Kidney epithelial cell (primary cell): ENCODE measurements around the gene PPP2R3B. TPM values are rescaled to one million over a fixed set of nuclear protein-coding genes. Genes with fewer than 3 reads are reported as not detected.

Source experiments
- DNase-seq: peaks from one replicate; pipeline ENCODE4 v3.0.0-alpha.2; 2010; ENCODE audit warnings: low read depth
- H3K27me3 ChIP-seq: 2 replicates; pipeline ENCODE4 v1.6.0; 2011; ENCODE audit warnings: low read length; ENCODE audit not compliant: control insufficient read depth, insufficient read depth
- H3K36me3 ChIP-seq: 2 replicates; pipeline ENCODE4 v1.5.1; 2011; ENCODE audit warnings: low read length; ENCODE audit not compliant: control insufficient read depth, insufficient read depth
- H3K4me3 ChIP-seq: 2 replicates; pipeline ENCODE4 v1.5.1; 2011; ENCODE audit warnings: low read depth, mild to moderate bottlenecking, control low read depth, low read length
- total RNA-seq: library from RNA; depleted of rRNA; stranded (reverse); fragments of >200 nt; gene quantifications from 2 replicates; pipeline ENCODE4 v1.2.3, GENCODE V29; 2015
- TF ChIP-seq, protein P1 (sequence below): IDR thresholded peaks from 2 replicates; pipeline ENCODE4 v1.5.1; 2011; ENCODE audit warnings: mild to moderate bottlenecking, moderate library complexity, low read length, control low read depth, inconsistent platforms; ENCODE audit not compliant: insufficient read depth, poor library complexity, severe bottlenecking

Gene PPP2R3B
- total RNA-seq, 1 donor from 2014 or later: 17.7 TPM

DNA sequence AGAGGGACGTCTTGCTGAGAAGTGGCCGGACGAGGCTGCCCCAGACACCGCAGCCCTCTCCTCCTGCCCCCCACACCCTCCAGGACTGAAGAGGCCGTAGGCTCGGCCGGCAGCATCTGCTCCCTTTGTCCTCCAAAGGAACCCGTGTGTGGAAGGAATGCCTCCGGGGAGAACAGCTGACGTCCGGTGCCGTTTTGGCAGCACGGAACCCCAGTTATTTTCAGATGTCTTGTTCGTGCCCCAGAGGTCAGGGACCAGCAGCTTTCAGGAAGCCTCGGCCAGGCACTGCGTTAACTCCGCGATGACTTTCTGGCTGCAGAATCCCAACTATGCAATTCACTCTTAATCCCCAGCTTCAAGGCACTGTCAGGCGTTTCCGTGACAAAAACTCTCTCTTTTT is 10.9 kb upstream of the PPP2R3B start:
- DNase-seq: no peak
- Histone ChIP-seq H3K36me3 (no peaks in the 10 kb centered on the region), H3K4me3 (no peak overlapping the region), H3K27me3 (no peaks in the 10 kb centered on the region)
- TF ChIP-seq, protein P1, sequence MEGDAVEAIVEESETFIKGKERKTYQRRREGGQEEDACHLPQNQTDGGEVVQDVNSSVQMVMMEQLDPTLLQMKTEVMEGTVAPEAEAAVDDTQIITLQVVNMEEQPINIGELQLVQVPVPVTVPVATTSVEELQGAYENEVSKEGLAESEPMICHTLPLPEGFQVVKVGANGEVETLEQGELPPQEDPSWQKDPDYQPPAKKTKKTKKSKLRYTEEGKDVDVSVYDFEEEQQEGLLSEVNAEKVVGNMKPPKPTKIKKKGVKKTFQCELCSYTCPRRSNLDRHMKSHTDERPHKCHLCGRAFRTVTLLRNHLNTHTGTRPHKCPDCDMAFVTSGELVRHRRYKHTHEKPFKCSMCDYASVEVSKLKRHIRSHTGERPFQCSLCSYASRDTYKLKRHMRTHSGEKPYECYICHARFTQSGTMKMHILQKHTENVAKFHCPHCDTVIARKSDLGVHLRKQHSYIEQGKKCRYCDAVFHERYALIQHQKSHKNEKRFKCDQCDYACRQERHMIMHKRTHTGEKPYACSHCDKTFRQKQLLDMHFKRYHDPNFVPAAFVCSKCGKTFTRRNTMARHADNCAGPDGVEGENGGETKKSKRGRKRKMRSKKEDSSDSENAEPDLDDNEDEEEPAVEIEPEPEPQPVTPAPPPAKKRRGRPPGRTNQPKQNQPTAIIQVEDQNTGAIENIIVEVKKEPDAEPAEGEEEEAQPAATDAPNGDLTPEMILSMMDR: no peak

DNA sequence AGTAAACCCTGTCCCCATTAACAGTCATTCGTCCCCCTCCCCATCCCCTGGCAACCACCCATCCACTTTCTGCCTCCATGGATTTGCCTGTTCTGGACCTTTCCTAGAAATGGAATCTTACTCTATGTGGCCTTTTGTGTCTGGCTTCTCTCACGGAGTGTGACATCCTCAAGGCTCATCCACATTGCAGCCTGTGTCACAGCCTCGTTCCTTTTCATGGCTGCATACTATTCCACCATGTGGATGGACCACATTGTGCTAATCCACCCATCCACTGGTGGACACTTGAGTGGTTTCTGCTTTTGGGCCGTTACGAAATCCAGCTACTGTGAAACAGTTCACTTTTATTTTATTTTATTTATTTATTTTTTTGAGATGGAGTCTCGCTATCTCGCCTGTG is 8.1 kb upstream of the PPP2R3B start:
- Histone ChIP-seq H3K4me3 (no peak overlapping the region), H3K36me3 (no peaks in the 10 kb centered on the region), H3K27me3 (no peaks in the 10 kb centered on the region)
- no peak for DNase-seq
- TF ChIP-seq, protein P1: no peak

DNA sequence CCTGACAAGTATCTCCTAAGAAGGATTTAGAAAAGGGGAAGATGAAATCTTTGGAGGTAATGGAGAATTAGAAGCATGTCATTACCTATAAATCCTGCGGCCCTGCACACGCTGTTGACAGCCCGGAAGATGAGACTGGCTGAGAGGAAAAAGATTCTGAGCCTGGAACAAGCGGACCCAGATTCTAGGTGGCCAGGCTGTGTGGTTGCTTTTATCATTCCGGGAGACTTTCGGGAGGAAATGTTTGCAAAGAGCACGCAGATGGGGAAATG is 5.8 kb upstream of the PPP2R3B start:
- TF ChIP-seq, protein P1: no peak
- Histone ChIP-seq H3K27me3 (no peaks in the 10 kb centered on the region), H3K4me3 (no peak overlapping the region), H3K36me3 (no peaks in the 10 kb centered on the region)
- no peak for DNase-seq

DNA sequence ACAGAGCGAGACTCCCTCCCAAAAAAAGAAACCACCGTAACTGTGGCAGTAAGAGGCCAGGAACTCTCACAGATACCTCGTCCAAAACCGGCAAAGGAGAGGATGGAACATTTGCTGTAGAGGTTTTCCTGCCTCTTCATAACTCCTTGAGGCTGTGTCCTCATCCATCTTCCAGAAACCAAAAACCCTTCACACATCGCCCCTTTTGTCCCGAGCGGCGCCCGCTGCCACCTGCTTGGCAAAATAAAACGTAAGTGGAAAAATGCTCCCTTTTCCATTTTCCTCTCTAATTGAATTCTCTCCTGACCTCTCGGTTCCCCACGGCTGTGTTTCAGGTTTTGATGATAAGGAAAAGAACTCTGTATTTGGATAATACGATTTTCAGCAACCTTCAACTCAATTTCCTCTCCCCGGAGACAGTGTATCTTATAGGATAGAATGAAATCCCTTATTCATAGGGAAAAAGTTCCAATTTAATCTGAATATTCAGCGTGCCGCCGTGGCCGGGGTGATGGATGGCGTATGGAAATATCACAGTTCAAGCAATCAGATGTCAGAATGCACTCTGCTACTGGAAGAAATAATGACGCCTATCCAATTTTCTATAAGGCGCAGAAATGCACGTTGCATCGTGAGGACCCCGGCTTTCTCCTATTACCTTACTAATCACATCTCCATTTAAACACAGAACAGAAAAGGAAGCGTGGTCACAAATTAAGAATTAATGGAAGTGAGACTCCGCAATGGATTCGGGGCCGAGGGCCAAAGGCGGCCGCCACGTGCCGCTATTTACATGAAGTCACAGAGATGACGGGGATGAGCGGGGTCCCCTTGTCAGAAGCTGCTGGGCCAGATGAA is 5.2 kb upstream of the PPP2R3B start:
- TF ChIP-seq, protein P1: no peak
- Histone ChIP-seq H3K27me3 (no peaks in the 10 kb centered on the region), H3K4me3 (no peak overlapping the region), H3K36me3 (no peaks in the 10 kb centered on the region)
- DNase-seq: no peak

DNA sequence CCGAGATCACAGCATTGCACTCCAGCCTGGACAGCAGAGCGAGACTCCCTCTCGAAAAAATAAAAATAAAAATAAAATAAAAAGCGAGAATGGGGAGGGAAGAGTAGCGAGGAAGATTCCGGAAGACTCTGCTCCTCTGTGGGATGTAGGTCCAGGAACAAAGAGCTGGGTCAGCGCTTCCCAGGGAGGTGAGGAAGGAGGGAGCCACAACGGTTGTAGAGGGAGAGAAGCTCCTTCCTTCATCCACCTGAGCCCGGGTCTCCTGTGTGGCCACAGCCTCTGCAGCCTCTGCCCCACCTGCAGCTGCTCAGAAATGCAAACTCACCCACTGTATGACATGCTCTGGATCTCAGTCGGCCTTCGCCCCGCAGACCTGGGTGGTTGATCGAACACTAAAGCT is 3.8 kb upstream of the PPP2R3B start:
- TF ChIP-seq, protein P1: no peak
- no peaks in the 10 kb centered on the region for H3K36me3 ChIP-seq
- DNase-seq: no peak
- H3K27me3 ChIP-seq: no peaks in the 10 kb centered on the region
- H3K4me3 ChIP-seq: no peak overlapping the region

DNA sequence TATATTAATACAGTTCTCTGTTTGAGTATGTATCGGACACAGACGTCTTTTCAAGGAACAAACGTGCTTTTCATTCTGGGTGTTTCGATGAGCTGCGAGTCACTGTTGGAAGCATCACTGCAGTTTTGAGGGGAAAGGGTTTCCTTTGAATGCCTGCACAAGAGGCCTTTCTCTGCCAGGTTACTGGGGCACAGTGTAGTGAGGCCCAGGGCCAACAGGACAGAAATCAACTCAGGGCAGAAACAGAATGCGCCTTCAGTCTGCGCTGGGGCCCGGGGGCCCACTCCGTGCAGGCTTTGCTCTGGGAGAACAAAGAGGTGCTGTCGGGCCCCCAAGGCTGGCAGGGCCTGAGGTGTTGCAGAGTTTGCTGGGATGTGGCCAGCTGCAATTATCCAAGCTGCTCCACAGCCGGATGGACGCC is 2.3 kb upstream of the PPP2R3B start:
- no peaks in the 10 kb centered on the region for H3K36me3 ChIP-seq
- TF ChIP-seq, protein P1: no peak
- no peak for DNase-seq
- no peaks in the 10 kb centered on the region for H3K27me3 ChIP-seq
- H3K4me3 ChIP-seq: no peak overlapping the region
